ENCODE measurements around the gene NPC1L1.

Gene NPC1L1

GRCh38 chr7:44518761-44519160, 22.4 kb downstream of the NPC1L1 start:
- Histone ChIP-seq H3K36me3 (ENCODE audit: control insufficient read depth, insufficient read depth, low read length) (no peaks in the 10 kb centered on the region), H3K27me3 (replicated peaks; ENCODE audit: control insufficient read depth, insufficient read depth, low read length) (no peaks in the 10 kb centered on the region; the same call in 1 of the 2 replicates), H3K4me3 (replicated peaks; ENCODE audit: low read depth, low read length) (no peak overlapping the region)
- DNase-seq (ENCODE audit: extremely low read depth, insufficient read length): no peak
- TF ChIP-seq CTCF (IDR thresholded peaks at IDR 0.05; ENCODE audit: insufficient read depth, low read length, poor library complexity, severe bottlenecking): no peak

DNA sequence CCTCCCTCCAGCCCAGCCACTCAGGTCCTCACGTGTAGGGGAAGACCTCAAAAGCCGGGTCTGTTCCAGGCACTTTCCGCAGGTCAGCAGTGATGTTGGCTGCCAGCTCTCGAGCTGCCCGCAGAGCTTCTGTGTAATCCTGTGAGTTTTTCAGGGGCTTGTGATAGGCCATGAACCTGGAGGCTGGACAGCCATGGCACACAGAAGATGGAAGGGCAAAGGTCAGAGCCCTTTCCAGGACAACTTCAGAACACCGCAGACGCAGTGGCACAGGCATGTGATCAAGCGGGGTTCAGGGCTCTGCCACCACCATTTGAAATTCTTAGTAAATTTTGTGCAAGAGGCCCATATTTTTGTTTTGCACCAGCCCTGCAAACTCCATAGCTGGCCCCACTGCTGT, 24.0 kb downstream of the NPC1L1 start:
- Histone ChIP-seq H3K36me3 (ENCODE audit: control insufficient read depth, insufficient read depth, low read length) (no peaks in the 10 kb centered on the region), H3K27me3 (replicated peaks; ENCODE audit: control insufficient read depth, insufficient read depth, low read length) (no peaks in the 10 kb centered on the region; the same call in 1 of the 2 replicates), H3K4me3 (replicated peaks; ENCODE audit: low read depth, low read length) (no peak overlapping the region)
- no peak for TF ChIP-seq CTCF (IDR thresholded peaks at IDR 0.05; ENCODE audit: insufficient read depth, low read length, poor library complexity, severe bottlenecking)
- DNase-seq (ENCODE audit: extremely low read depth, insufficient read length): no peak

DNA sequence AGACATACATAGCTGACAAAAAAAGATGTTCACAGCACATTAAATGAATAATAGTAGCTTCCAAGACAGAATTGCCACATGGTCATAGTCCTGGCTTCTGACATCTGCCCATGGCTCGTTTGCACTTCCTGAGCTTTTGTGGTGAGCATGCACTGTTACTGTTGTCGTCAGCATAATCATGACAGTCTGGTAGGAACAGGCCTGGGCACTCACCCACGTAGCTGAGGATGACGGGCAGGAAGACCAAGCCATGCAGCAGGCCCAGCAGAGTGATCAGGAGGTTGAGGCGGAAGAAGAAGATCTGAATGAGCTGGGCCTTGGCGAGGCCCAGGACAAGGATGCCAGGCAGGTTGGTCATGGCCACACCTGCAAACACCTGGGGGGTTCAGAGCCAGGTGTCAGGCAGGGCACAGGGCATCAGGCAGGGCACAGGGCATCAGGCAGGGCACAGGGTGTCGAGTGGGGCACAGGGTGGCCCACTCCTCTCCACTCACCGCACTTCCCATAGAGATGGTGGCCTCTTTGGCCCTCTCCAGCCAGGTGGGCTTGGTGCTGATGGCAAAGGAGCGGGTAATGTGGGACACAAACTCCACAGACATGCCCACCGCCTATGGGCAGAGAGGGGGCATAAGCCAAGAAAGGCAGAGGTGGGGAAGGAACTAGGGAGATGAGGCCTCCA, 25.4 kb downstream of the NPC1L1 start:
- Histone ChIP-seq H3K4me3 (replicated peaks; ENCODE audit: low read depth, low read length) (no peak overlapping the region), H3K27me3 (replicated peaks; ENCODE audit: control insufficient read depth, insufficient read depth, low read length) (no peaks in the 10 kb centered on the region), H3K36me3 (ENCODE audit: control insufficient read depth, insufficient read depth, low read length) (no peaks in the 10 kb centered on the region)
- no peak for DNase-seq (ENCODE audit: extremely low read depth, insufficient read length)
- no peak for TF ChIP-seq CTCF (IDR thresholded peaks at IDR 0.05; ENCODE audit: insufficient read depth, low read length, poor library complexity, severe bottlenecking)

- TF ChIP-seq CTCF (IDR thresholded peaks at IDR 0.05; ENCODE audit: insufficient read depth, low read length, poor library complexity, severe bottlenecking): no peak
- DNase-seq (ENCODE audit: extremely low read depth, insufficient read length): no peak
Measured at GRCh38 chr7:44512736-44513135, 28.4 kb downstream of the NPC1L1 start.

DNA sequence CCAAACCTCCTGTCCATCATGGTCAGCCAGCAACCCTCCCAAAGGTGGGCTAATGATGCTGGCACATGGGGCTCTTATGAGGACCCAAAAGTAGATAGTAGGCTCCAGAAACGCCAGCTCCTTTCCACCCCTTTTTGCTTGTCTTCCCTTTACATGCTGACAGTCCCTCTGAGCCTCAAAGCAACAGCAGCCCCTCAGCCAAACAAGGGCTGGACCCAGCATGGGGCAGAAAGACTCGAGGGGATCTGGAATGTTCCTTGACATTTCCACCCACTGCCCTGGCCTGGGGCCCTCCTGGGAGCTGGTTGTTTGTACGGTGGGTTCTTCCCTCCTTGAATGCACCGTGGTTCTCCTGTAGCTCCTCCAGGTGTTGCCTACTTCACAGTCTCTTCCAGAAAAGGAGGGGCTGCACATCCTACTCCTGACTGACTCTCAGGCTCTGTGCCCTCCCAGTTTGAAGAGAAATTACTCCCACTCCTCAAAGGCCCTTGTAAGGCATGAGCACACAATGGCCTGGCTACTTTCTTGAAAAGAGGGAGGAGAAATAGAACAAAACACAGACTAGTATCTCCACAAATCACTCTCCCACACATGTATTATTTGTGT, 29.2 kb downstream of the NPC1L1 start:
- no peak for TF ChIP-seq CTCF (IDR thresholded peaks at IDR 0.05; ENCODE audit: insufficient read depth, low read length, poor library complexity, severe bottlenecking)
- DNase-seq (ENCODE audit: extremely low read depth, insufficient read length): no peak
- H3K4me3 ChIP-seq (replicated peaks; ENCODE audit: low read depth, low read length): no peak overlapping the region

More at GRCh38 chr7:44512736-44513135, 28.4 kb downstream of the NPC1L1 start:
- no peaks in the 10 kb centered on the region for H3K36me3 ChIP-seq (ENCODE audit: control insufficient read depth, insufficient read depth, low read length)
- no peak overlapping the region for H3K4me3 ChIP-seq (replicated peaks; ENCODE audit: low read depth, low read length)
- H3K27me3 ChIP-seq (replicated peaks; ENCODE audit: control insufficient read depth, insufficient read depth, low read length): no peaks in the 10 kb centered on the region

More for the DNA sequence above, 29.2 kb downstream of the NPC1L1 start:
- H3K27me3 ChIP-seq (replicated peaks; ENCODE audit: control insufficient read depth, insufficient read depth, low read length): no peaks in the 10 kb centered on the region
- H3K36me3 ChIP-seq (ENCODE audit: control insufficient read depth, insufficient read depth, low read length): no peaks in the 10 kb centered on the region

All from GM06990 (cell line).